ENCODE measurements around the gene SRM. TPM values are rescaled to one million over a fixed set of nuclear protein-coding genes. Genes with fewer than 3 reads are reported as not detected.

The SRM gene
- total RNA-seq, 2 donors from 2014 or later, result 106 to 107 TPM

- H3K4me1 ChIP-seq (ENCODE audit: control insufficient read depth, insufficient read depth, low read length), result peaks cover 3% of the 10 kb centered on the region
- no peak overlapping the region for H3K9ac ChIP-seq (ENCODE audit: extremely low read depth, low read length, poor library complexity, severe bottlenecking)
- no peaks in the 10 kb centered on the region for H3K27me3 ChIP-seq (ENCODE audit: control insufficient read depth, insufficient read depth, low read length, poor library complexity, severe bottlenecking)
- Mint-ChIP-seq H3K4me1 (peaks cover 8% of the 10 kb centered on the region), H3K4me3 (no peak overlapping the region), H3K36me3 (ENCODE audit: low read depth) (peaks cover 24% of the 10 kb centered on the region), H3K9me3 (no peaks in the 10 kb centered on the region), H3K27me3 (ENCODE audit: insufficient read depth) (no peaks in the 10 kb centered on the region), H3K27ac (no peak overlapping the region)
- H3K36me3 ChIP-seq (ENCODE audit: control insufficient read depth, insufficient read depth, low read length), result peaks cover 16% of the 10 kb centered on the region
- no peaks in the 10 kb centered on the region for H3K9me3 ChIP-seq (ENCODE audit: control insufficient read depth, low read length)
- 94% methylated on average over 8 to 12 of the region's 12 CpGs for WGBS, 2 experiments (ENCODE audit: insufficient coverage in 1 of 2, insufficient read length in 1 of 2)
- no peak overlapping the region for H3K27ac ChIP-seq (ENCODE audit: low read depth, low read length)
- no peak overlapping the region for H3K4me3 ChIP-seq (ENCODE audit: low read length)
- no peak for DNase-seq
- TF ChIP-seq, protein P1, sequence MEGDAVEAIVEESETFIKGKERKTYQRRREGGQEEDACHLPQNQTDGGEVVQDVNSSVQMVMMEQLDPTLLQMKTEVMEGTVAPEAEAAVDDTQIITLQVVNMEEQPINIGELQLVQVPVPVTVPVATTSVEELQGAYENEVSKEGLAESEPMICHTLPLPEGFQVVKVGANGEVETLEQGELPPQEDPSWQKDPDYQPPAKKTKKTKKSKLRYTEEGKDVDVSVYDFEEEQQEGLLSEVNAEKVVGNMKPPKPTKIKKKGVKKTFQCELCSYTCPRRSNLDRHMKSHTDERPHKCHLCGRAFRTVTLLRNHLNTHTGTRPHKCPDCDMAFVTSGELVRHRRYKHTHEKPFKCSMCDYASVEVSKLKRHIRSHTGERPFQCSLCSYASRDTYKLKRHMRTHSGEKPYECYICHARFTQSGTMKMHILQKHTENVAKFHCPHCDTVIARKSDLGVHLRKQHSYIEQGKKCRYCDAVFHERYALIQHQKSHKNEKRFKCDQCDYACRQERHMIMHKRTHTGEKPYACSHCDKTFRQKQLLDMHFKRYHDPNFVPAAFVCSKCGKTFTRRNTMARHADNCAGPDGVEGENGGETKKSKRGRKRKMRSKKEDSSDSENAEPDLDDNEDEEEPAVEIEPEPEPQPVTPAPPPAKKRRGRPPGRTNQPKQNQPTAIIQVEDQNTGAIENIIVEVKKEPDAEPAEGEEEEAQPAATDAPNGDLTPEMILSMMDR (conservative IDR thresholded peaks at IDR 0.05), result no peak
These were observed 4.1 kb downstream of the SRM start for GRCh38 chr1:11055676-11056075.

DNA sequence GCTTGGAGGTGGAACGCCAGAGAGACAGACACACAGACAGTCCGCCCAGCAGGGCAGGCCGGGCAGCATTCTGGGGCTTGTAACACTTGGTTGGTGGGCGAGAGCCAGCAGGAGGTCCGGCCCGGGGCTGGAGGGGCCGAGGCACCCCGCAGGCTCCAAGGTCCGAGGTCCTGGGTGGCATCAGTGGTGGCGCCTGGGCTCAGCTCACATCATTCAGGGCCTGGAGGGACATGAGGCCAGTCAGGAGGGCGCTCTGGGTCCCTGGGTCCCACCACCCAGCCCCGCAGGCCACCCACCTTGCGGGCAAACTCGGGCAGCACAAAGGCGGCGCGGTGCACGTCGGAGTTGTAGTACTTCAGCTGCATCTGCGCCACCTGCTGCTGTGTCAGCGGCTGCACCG is 5.2 kb downstream of the SRM start:
- WGBS, 2 experiments (ENCODE audit: insufficient coverage in 1 of 2, insufficient read length in 1 of 2), result 95% methylated on average over 17 to 22 of the region's 22 CpGs
- H3K36me3 Mint-ChIP-seq (ENCODE audit: low read depth), result peaks cover 24% of the 10 kb centered on the region
- Histone ChIP-seq H3K9ac (ENCODE audit: extremely low read depth, low read length, poor library complexity, severe bottlenecking) (no peak overlapping the region), H3K36me3 (ENCODE audit: control insufficient read depth, insufficient read depth, low read length) (peaks cover 16% of the 10 kb centered on the region), H3K27me3 (ENCODE audit: control insufficient read depth, insufficient read depth, low read length, poor library complexity, severe bottlenecking) (no peaks in the 10 kb centered on the region), H3K27ac (ENCODE audit: low read depth, low read length) (no peak overlapping the region), H3K4me3 (ENCODE audit: low read length) (no peak overlapping the region), H3K9me3 (ENCODE audit: control insufficient read depth, low read length) (no peaks in the 10 kb centered on the region), H3K4me1 (ENCODE audit: control insufficient read depth, insufficient read depth, low read length) (peaks cover 3% of the 10 kb centered on the region)
- DNase-seq, result no peak
- no peaks in the 10 kb centered on the region for H3K27me3 Mint-ChIP-seq (ENCODE audit: insufficient read depth)
- TF ChIP-seq, protein P1 (conservative IDR thresholded peaks at IDR 0.05), result no peak
- H3K9me3 Mint-ChIP-seq, result no peaks in the 10 kb centered on the region
- H3K27ac Mint-ChIP-seq, result no peak overlapping the region
- H3K4me1 Mint-ChIP-seq, result peaks cover 6% of the 10 kb centered on the region
- no peak overlapping the region for H3K4me3 Mint-ChIP-seq

DNA sequence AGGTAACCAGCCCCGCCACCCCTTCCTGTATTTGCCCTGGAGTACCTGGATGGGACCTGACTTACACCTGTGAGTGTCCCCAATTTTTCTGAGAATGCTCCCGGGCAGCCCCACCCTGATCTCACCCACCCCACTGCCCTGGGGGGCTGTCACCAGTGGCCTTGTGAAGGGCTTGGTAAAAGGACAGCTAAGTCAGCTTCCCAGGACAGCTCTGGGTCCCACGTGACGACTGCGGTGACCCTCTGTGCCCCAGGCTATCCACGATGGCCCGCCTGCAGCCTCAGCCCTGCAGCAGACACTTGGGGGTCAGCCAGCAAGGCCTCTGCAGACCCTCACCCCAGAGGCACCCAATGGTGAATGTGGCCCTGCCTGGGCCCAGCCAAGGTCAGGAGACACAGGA is 5.6 kb downstream of the SRM start:
- Histone ChIP-seq H3K27ac (ENCODE audit: low read depth, low read length) (no peak overlapping the region), H3K27me3 (ENCODE audit: control insufficient read depth, insufficient read depth, low read length, poor library complexity, severe bottlenecking) (no peaks in the 10 kb centered on the region), H3K9me3 (ENCODE audit: control insufficient read depth, low read length) (no peaks in the 10 kb centered on the region), H3K4me3 (ENCODE audit: low read length) (no peak overlapping the region), H3K9ac (ENCODE audit: extremely low read depth, low read length, poor library complexity, severe bottlenecking) (no peak overlapping the region), H3K4me1 (ENCODE audit: control insufficient read depth, insufficient read depth, low read length) (peaks cover 3% of the 10 kb centered on the region), H3K36me3 (ENCODE audit: control insufficient read depth, insufficient read depth, low read length) (peaks cover 16% of the 10 kb centered on the region)
- Mint-ChIP-seq H3K36me3 (ENCODE audit: low read depth) (peaks cover 24% of the 10 kb centered on the region), H3K27ac (no peak overlapping the region), H3K4me3 (no peak overlapping the region), H3K9me3 (no peaks in the 10 kb centered on the region), H3K4me1 (peaks cover 6% of the 10 kb centered on the region), H3K27me3 (ENCODE audit: insufficient read depth) (no peaks in the 10 kb centered on the region)
- TF ChIP-seq, protein P1 (conservative IDR thresholded peaks at IDR 0.05), result no peak
- no peak for DNase-seq
- WGBS, 2 experiments (ENCODE audit: insufficient coverage in 1 of 2, insufficient read length in 1 of 2), result 93% methylated on average over 3 to 7 of the region's 7 CpGs

All from endodermal cell (in vitro differentiated cells).